Measurements from ENCODE around the gene ATG5. TPM values are rescaled to one million over a fixed set of nuclear protein-coding genes. Genes with fewer than 3 reads are reported as not detected.

ATG5 gene
- total RNA-seq (2014; rRNA removed; shearing (Covaris generic)): 37.3 and 38.9 TPM in 2 replicates
- 19.6 and 31.8 TPM in 2 replicates for polyA plus RNA-seq (2014; cell fraction: nucleus; rRNA removed)

- DNase-seq (ENCODE audit: extremely low read depth, low read depth): peak; percentile 95
These were observed at the start of gene ATG5 for GRCh38 chr6:106325336-106326178. ATG5 (minus strand) TSS chr6:106325760; CDS start chr6:106316208, 9,552 bp downstream.

- no peak for DNase-seq (ENCODE audit: extremely low read depth, low read depth)
These were observed 48.1 kb upstream of the ATG5 start for GRCh38 chr6:106373502-106374239.

DNA sequence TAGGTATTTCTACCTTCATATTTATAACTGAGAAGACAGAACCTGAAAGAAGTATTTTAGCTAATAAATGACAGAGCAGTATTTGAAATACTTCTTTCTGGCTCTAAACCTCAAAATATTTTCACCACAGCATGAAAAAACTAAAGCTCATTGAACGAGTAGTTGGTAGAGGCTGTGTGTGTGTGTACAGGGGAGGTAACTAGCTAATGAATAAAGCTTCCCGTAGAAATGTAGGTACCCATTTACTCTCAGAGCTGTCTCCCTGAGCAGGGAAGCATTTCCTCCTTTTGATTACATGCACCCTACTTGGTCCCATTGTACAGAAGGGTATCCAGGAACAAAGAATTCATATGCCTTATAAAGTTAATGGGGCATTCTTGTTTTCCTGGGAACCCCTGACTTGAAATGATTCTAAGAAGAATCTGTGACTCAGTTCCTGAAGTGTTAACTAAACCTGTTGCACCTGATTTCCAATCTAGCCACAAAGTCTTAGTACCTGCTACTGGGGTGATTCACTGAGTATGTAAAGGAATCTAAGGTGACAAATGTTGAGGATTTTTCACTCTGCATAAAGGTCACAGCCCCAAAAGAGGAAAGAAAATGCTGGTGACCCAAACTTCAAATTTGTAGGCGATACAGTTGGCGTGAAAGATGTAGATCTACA is 47.4 kb upstream of the ATG5 start:
- no peak for DNase-seq (ENCODE audit: extremely low read depth, low read depth)

DNA sequence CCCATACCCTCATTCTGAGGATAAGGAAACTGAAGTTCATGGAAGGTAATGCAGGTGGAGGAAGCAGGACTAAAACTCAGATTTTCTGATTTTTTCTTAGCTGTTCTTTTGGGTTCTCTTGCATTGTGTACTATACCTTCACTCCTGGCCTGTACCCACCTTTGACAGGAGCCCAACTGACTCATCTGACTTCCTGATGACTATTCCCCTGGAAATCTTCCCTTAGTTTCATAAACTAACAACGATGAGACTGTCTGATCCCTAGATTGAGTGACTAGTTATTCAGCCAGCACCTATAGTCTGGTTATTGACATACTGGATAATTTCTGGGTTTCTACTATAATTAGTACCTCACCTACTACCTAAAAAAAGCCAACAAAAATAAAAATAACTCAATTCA is 45.1 kb upstream of the ATG5 start:
- no peak for DNase-seq (ENCODE audit: extremely low read depth, low read depth)

- no peak for DNase-seq (ENCODE audit: extremely low read depth, low read depth)
These were observed 44.2 kb upstream of the ATG5 start for GRCh38 chr6:106369739-106370138.

- DNase-seq (ENCODE audit: extremely low read depth, low read depth): no peak
These were observed 38.0 kb upstream of the ATG5 start for GRCh38 chr6:106363401-106364138.

DNA sequence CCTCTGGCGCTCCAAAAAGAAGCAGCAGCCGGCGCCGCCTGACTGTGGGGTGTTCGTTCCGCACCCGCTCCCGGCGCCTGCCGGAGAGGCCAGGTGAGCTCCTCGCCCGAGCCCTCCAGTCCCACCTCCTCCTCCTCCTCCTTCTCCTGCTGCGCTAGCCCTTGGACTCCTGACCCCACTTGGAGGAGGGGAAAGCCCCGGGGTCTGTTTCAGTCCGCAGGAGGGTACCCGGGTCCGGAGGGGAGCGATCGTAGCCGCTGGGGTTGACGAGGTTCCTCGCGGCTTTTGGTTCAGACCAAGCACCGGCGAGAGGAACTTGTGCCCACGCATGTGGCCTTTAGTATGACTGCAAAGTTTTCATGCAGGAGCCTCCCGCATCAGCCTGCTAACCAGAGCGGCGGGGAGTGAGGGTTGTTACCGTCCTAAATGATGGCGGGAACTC is 35.5 kb upstream of the ATG5 start:
- DNase-seq (ENCODE audit: extremely low read depth, low read depth): no peak

- DNase-seq (ENCODE audit: extremely low read depth, low read depth): peak; percentile 22
These were observed 34.9 kb upstream of the ATG5 start, which contains the start of gene CRYBG1 for GRCh38 chr6:106360410-106360988. CRYBG1 (plus strand) TSS chr6:106360717; CDS start chr6:106360909, 192 bp downstream.

- no peak for DNase-seq (ENCODE audit: extremely low read depth, low read depth)
These were observed 34.4 kb upstream of the ATG5 start for GRCh38 chr6:106359959-106360409.

- no peak for DNase-seq (ENCODE audit: extremely low read depth, low read depth)
These were observed 30.8 kb upstream of the ATG5 start for GRCh38 chr6:106356378-106356777.

- DNase-seq (ENCODE audit: extremely low read depth, low read depth): no peak
These were observed 21.7 kb upstream of the ATG5 start for GRCh38 chr6:106347219-106347618.

GRCh38 chr6:106339334-106340029 is 13.9 kb upstream of the ATG5 start:
- DNase-seq (ENCODE audit: extremely low read depth, low read depth): peak; percentile 57

GRCh38 chr6:106334646-106335448 is 9.3 kb upstream of the ATG5 start:
- DNase-seq (ENCODE audit: extremely low read depth, low read depth): peak; percentile 34

GRCh38 chr6:106324726-106325335 is 729 bp downstream of the ATG5 start:
- no peak for DNase-seq (ENCODE audit: extremely low read depth, low read depth)

- no peak for DNase-seq (ENCODE audit: extremely low read depth, low read depth)
These were observed 3.6 kb downstream of the ATG5 start for GRCh38 chr6:106321940-106322339.

GRCh38 chr6:106318851-106319250 is 6.7 kb downstream of the ATG5 start:
- DNase-seq (ENCODE audit: extremely low read depth, low read depth): no peak

DNA sequence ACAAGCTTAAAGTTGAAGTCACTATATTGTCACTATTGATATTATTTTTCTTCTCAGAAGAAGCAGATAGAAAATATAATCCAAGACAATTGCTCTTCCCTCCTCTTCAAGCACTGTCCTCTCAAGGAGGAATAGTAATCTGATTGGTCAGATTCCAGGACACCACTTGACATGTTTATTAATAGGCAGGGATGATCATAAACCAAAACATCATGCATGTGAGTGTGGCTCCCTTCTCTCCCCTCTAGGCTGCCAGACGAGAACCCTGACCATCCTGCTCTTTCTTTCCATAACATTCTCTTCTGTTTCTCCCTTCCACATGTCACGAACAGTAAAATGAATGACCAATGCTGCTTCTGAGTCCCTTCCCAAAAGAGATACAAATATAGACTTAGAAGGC is 7.5 kb downstream of the ATG5 start:
- DNase-seq (ENCODE audit: extremely low read depth, low read depth): no peak

- no peak for DNase-seq (ENCODE audit: extremely low read depth, low read depth)
These were observed 9.2 kb downstream of the ATG5 start for GRCh38 chr6:106316375-106316766.

Data from NCI-H460 (cell line).